Loucy (cell line): ENCODE data around the gene ZNF292.

Experiments
- EZH2phosphoT487 ChIP-seq: fragments of 200-600 bp; IDR thresholded peaks from 2 replicates; pipeline ENCODE4 v1.6.1; 2018; ENCODE audit warnings: antibody characterized with exemption, mild to moderate bottlenecking, moderate library complexity, borderline replicate concordance
- TF ChIP-seq, protein P1 (sequence below): fragments of 200-600 bp; sonication (generic); conservative IDR thresholded peaks from 2 replicates; pipeline ENCODE4 v1.5.1; 2014; ENCODE audit warnings: mild to moderate bottlenecking, antibody characterized with exemption, low read length

DNA sequence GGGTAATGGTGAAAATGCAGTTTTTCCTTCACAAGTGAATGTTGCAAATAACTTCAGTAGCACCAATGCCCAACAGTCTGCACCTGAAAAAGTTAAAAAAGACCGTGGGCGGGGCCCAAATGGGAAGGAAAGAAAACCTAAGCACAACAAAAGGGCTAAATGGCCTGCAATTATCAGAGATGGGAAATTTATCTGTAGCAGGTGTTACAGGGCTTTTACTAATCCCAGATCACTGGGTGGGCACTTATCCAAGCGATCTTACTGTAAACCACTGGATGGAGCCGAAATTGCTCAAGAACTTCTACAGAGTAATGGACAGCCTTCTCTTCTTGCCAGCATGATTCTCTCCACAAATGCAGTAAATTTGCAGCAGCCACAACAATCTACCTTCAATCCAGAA lies 102.2 kb downstream of the ZNF292 start:
- TF ChIP-seq, protein P1, sequence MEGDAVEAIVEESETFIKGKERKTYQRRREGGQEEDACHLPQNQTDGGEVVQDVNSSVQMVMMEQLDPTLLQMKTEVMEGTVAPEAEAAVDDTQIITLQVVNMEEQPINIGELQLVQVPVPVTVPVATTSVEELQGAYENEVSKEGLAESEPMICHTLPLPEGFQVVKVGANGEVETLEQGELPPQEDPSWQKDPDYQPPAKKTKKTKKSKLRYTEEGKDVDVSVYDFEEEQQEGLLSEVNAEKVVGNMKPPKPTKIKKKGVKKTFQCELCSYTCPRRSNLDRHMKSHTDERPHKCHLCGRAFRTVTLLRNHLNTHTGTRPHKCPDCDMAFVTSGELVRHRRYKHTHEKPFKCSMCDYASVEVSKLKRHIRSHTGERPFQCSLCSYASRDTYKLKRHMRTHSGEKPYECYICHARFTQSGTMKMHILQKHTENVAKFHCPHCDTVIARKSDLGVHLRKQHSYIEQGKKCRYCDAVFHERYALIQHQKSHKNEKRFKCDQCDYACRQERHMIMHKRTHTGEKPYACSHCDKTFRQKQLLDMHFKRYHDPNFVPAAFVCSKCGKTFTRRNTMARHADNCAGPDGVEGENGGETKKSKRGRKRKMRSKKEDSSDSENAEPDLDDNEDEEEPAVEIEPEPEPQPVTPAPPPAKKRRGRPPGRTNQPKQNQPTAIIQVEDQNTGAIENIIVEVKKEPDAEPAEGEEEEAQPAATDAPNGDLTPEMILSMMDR: no peak
- no peak for TF ChIP-seq EZH2phosphoT487
